Left kidney (tissue), 2 donors: Measurements from ENCODE around the gene TMEM51. TPM values are rescaled to one million over a fixed set of nuclear protein-coding genes. Genes with fewer than 3 reads are reported as not detected.

ENCODE experiments used
- DNase-seq: peaks from one replicate; pipeline ENCODE4 v3.0.0-alpha.2; 2013
- polyA plus RNA-seq: library from polyadenylated mRNA; unstranded; fragments of 120-200 nt; gene quantifications from one replicate; pipeline ENCODE4 v1.2.1, GENCODE V29; 2013; ENCODE audit not compliant: insufficient read length

Gene TMEM51
- polyA plus RNA-seq, 1 donor, result 14.6 TPM

DNA sequence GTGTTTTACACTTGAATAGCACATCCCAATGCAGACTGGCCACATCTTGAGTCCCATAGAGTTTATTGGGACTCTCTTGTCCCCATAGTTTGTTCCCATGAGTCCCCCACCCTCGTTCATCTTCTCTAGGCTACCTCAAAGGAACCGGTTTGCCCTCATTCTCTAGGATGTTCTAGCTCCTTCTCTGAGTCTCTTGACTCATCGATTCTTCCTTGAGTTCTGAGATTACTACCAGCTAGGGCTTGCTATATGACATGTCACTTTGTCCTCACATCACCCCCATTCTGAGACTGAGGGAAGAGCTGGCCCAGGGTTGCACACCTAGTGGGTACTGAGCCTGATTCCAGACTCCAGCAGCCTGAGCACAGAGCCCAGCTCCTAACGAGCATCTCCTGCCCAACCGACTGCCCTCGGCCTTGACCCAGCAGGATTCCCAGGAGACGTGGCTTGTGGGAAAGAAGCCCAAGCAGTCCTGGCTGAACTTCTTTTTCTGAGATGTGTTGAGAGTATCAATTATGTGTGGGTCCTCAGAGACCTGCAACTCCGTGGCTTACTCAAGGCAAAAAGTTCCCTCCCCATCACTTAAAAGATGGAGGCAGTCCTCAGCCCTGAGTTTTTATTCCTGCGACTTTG is 42.0 kb downstream of the TMEM51 start:
- DNase-seq, result no peak

DNA sequence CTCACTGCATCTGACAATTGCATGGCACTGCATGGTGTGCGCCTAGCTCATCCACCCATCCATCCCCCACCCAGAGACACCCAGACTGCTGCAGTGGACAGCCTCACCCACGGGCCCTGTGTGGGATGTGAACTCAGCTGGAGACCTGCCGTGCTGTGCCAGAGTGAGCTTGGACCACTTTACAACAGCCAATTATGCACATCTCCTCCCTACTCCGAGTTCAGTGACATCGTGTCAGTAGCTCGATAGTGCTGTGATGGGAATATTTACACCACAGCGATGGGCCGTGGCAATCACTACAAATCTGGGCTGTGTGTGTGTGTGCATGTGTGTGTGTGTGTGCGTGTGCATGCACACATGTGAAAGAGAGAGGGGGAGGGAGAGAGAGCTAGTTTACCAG is 42.5 kb downstream of the TMEM51 start:
- no peak for DNase-seq

- DNase-seq, result no peak
These were observed 43.4 kb downstream of the TMEM51 start for GRCh38 chr1:15196807-15197530.

- no peak for DNase-seq
These were observed 44.3 kb downstream of the TMEM51 start for GRCh38 chr1:15197591-15198447.

DNA sequence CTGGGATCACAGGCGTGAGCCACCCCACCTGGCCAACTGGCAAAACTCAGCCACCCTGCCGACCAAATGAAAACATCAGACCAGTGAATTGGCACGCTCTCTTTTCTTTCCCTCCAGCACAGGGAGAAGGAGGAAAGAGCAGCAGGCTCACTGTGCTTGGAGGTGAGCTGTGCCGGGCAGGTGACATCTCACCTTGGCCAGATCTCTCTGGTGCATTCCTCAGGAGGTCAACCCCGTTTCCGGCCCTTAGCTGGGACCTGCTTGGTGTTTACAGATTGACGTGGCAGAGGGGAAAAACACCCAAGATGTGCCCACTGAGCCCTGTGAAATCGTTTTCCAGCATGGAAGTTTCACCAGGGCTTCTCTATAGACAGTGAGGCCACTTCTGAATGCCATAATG is 45.1 kb downstream of the TMEM51 start:
- DNase-seq, result no peak

GRCh38 chr1:15201221-15201620 is 47.7 kb downstream of the TMEM51 start:
- no peak for DNase-seq

DNA sequence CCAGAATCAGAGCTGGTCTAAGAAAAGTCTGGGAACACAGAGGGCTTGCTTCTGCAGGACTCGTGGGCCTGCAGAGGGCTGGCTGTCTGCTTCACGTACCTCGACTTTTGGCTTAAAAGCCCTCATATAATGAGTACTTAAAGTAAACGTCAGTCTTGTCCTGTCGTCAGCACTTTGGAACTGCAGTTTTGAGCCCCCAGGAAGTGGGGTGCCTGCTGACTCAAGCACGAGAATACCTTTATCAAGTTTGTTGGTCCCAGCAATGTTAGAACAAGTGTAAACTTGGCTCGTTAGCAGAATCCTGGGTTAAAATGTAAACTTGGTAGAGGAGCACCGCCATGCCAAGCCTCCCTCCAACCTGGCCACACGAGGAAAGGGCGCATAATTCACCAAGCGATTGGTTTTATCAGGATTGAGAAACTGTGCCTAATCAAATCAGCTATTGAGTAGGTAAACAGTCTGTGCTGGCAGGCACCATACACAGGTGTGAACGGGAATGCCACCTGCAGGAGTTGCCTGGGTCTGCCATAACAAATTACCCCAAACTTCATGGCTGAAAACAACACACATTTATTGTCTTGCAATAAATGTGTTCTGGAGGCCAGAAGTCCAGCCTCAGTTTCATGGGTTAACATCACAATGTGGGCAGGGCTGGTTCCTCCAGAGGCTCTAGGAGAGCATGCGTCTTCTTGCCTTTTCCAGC is 48.5 kb downstream of the TMEM51 start:
- no peak for DNase-seq

- DNase-seq, result no peak
These were observed 51.4 kb downstream of the TMEM51 start for GRCh38 chr1:15204931-15205330.

- no peak for DNase-seq
These were observed 52.2 kb downstream of the TMEM51 start for GRCh38 chr1:15205586-15206346.

DNA sequence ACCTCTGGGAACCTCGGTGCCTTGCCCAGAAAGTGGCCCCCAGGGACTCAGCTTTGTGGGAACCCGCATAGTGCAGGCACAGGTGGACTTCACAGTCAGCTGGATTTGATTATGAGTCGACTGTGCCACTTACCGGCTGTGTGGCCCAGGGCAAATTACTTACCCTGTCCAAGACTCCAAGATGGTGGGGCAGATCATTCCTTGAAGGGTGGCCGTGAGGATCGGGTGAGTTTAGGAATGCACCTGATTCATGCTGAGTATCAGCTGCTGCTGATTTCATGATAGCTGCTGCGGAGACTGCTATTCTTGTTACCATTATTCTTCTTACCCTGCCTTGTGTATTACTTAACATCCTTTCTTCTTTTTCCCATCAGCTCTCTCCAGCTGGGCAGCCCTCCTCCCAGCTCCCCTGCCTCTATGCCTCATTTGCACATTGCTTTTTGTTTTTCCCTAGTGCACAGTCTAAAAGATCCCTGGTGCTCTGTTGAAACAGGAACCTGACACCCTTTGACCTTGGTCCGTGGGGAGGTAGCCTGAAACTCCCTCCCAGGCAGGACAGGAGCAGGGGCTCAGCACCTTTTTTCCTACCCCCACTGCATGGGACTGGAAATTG is 53.0 kb downstream of the TMEM51 start:
- no peak for DNase-seq

- DNase-seq, result no peak
These were observed 53.7 kb downstream of the TMEM51 start for GRCh38 chr1:15207031-15207828.

GRCh38 chr1:15207829-15208429 is 54.4 kb downstream of the TMEM51 start:
- no peak for DNase-seq

- DNase-seq, result no peak
These were observed 57.3 kb downstream of the TMEM51 start for GRCh38 chr1:15210651-15211375.

DNA sequence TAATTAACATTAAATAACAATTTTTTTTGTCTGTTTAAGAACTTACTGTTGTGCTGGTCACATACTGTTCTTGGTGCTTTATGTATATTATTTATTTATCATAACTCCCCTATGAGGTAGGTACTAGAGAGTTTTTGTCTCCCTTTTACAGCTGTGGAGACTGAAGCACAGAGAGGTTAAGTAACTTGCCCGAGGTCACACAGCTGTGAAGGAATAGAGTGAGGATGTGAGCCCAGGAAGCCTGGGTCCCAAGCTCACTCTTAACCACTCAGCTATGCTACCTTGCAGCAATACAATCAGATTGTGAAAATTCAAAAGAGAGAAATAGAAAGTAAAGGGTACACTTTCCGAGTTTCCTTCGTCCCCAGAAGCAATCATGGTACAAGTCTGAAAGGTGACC is 57.9 kb downstream of the TMEM51 start:
- DNase-seq, result no peak

- no peak for DNase-seq
These were observed 58.8 kb downstream of the TMEM51 start for GRCh38 chr1:15212216-15212953.

- no peak for DNase-seq
These were observed 59.4 kb downstream of the TMEM51 start for GRCh38 chr1:15212954-15213291.

DNA sequence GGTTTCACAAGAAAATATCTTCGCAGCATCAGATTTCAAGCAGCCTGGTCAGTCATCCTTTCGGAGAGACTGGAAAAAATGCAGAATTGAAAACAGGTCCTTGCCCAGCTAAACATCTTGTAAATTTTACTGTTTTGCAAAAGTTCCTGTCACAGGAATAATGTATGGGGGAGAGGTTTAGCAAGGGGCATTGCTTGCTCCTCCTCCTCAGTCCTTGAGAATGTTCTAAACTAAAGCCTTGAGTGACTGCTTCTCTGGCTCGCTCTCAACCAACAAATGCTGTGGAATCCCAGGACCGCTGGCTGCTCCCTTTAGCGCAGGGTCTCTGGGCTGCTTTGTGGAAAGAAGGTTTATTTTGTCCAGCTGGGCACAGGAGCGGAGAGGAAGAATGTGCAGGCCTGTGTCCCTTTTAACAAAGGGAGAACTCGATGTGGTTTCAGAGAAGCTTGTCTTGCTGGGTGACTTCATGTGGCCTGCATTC is 59.8 kb downstream of the TMEM51 start:
- no peak for DNase-seq

- no peak for DNase-seq
These were observed 61.0 kb downstream of the TMEM51 start for GRCh38 chr1:15214527-15214926.
